ENCODE data around the gene ERCC1.

The ERCC1 gene

DNA sequence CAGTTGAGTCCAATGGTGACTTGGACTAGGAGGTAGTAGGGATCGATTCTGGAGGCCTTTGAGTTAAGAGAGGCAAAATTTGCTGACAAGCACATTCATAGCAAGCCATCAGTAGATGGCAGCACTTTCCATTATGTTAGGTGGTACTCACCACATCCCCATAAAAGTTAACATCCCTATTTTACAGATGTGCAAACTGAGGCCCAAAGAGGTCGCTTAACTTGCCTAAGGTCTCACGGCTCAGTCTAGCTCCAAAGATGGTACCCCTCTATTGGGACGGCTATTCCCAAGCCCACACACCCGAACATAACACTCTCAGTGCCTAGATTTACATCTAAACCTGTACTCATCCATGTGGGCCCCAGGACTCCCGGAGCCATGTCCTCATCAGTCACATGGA, 22.6 kb upstream of the ERCC1 start:
- H3K4me3 ChIP-seq (ENCODE audit: insufficient read depth, low read length, poor library complexity, severe bottlenecking) = no peak overlapping the region
- no peak overlapping the region for H2AFZ ChIP-seq (ENCODE audit: low read depth, low read length, severe bottlenecking)
- no peaks in the 10 kb centered on the region for H3K36me3 ChIP-seq (ENCODE audit: low read length)
- H3K27me3 ChIP-seq (ENCODE audit: low read length) = no peaks in the 10 kb centered on the region
- no peaks in the 10 kb centered on the region for H3K79me2 ChIP-seq (ENCODE audit: insufficient read depth, low read length)
- H4K20me1 ChIP-seq (ENCODE audit: low read depth, low read length) = no peaks in the 10 kb centered on the region
- H3K9me2 ChIP-seq (replicated peaks; ENCODE audit: insufficient read depth, low read length) = no peaks in the 10 kb centered on the region
- H3K9ac ChIP-seq (ENCODE audit: low read length) = no peak overlapping the region
- no peak overlapping the region for H3K27ac ChIP-seq (ENCODE audit: low read depth, low read length)
- no peak for TF ChIP-seq EZH2phosphoT487 (conservative IDR thresholded peaks at IDR 0.05; ENCODE audit: low read length)
- TF ChIP-seq, protein P1, sequence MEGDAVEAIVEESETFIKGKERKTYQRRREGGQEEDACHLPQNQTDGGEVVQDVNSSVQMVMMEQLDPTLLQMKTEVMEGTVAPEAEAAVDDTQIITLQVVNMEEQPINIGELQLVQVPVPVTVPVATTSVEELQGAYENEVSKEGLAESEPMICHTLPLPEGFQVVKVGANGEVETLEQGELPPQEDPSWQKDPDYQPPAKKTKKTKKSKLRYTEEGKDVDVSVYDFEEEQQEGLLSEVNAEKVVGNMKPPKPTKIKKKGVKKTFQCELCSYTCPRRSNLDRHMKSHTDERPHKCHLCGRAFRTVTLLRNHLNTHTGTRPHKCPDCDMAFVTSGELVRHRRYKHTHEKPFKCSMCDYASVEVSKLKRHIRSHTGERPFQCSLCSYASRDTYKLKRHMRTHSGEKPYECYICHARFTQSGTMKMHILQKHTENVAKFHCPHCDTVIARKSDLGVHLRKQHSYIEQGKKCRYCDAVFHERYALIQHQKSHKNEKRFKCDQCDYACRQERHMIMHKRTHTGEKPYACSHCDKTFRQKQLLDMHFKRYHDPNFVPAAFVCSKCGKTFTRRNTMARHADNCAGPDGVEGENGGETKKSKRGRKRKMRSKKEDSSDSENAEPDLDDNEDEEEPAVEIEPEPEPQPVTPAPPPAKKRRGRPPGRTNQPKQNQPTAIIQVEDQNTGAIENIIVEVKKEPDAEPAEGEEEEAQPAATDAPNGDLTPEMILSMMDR (IDR thresholded peaks at IDR 0.05; ENCODE audit: insufficient read depth, low read length, poor library complexity, severe bottlenecking) = peak; percentile 25
- H3K9me3 ChIP-seq (ENCODE audit: insufficient read depth, low read length) = no peaks in the 10 kb centered on the region
- H3K4me2 ChIP-seq (ENCODE audit: low read depth, low read length, poor library complexity, severe bottlenecking) = no peak overlapping the region
- H3F3A ChIP-seq (ENCODE audit: insufficient read depth) = peaks cover 8% of the 10 kb centered on the region

DNA sequence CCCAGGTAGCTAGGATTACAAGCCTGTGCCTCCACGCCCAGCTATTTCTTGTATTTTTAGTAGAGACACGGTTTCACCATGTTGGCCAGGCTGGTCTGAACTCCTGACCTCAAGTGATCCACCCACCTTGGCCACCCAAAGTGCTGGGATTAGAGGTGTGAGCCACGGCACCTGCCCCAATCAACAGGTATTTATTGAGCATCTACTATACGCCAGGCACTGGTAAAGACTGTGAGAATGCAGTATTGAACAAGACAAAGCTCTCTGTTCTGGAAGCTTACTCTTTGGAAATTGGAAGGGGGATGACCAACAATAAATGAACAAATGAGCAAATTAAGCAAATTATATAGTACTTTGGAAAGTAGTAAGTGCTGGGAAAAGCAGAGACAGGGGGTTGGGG, 21.4 kb upstream of the ERCC1 start:
- Histone ChIP-seq H3K27me3 (ENCODE audit: low read length) (no peaks in the 10 kb centered on the region), H3F3A (ENCODE audit: insufficient read depth) (peaks cover 16% of the 10 kb centered on the region), H3K36me3 (ENCODE audit: low read length) (no peaks in the 10 kb centered on the region), H3K9me3 (ENCODE audit: insufficient read depth, low read length) (no peaks in the 10 kb centered on the region), H3K4me2 (ENCODE audit: low read depth, low read length, poor library complexity, severe bottlenecking) (no peak overlapping the region), H2AFZ (ENCODE audit: low read depth, low read length, severe bottlenecking) (no peak overlapping the region), H3K27ac (ENCODE audit: low read depth, low read length) (no peak overlapping the region), H3K9ac (ENCODE audit: low read length) (no peak overlapping the region), H4K20me1 (ENCODE audit: low read depth, low read length) (no peaks in the 10 kb centered on the region), H3K4me3 (ENCODE audit: insufficient read depth, low read length, poor library complexity, severe bottlenecking) (no peak overlapping the region), H3K79me2 (ENCODE audit: insufficient read depth, low read length) (no peaks in the 10 kb centered on the region), H3K9me2 (replicated peaks; ENCODE audit: insufficient read depth, low read length) (no peaks in the 10 kb centered on the region)
- TF ChIP-seq EZH2phosphoT487 (conservative IDR thresholded peaks at IDR 0.05; ENCODE audit: low read length) = no peak
- TF ChIP-seq, protein P1 (IDR thresholded peaks at IDR 0.05; ENCODE audit: insufficient read depth, low read length, poor library complexity, severe bottlenecking) = no peak

DNA sequence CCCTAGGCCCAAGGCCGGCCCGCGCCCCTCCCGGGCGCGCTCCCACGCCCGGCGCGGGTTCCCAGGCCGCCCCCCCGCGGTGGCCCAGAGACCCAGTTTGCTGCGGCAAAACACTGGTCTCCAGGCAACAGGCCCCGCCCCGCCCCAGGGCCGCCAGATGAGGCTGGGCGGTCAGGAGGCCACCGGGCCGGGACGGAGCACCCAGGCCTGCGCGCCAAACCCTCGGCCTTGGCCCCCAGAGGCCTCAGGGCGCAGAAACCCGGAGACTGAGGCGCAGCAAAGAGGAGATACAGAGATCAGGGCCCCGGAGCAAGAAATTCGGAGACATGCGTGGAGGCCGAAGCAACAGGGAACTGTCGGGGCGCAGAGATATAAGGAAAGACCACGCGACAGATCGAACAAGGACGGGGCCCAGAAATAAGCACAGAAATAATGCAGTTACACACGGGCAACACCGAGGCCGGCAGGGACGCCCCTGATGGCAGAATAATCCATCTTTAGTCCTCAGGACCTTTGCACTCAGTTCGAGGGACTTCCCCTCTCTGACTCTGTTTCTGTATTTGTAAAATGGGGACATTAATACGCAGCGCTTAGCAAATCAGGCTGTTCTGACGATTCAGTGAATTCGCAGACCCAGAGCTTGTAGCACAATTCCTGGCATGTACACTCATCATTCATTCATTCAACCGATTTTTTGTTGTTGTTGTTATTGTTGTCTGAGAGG, 20.8 kb upstream of the ERCC1 start:
- H2AFZ ChIP-seq (ENCODE audit: low read depth, low read length, severe bottlenecking) = no peak overlapping the region
- H4K20me1 ChIP-seq (ENCODE audit: low read depth, low read length) = no peaks in the 10 kb centered on the region
- no peak overlapping the region for H3K4me3 ChIP-seq (ENCODE audit: insufficient read depth, low read length, poor library complexity, severe bottlenecking)
- H3K4me2 ChIP-seq (ENCODE audit: low read depth, low read length, poor library complexity, severe bottlenecking) = peak overlapping the region; percentile 49
- no peaks in the 10 kb centered on the region for H3K9me2 ChIP-seq (replicated peaks; ENCODE audit: insufficient read depth, low read length)
- peaks cover 20% of the 10 kb centered on the region for H3F3A ChIP-seq (ENCODE audit: insufficient read depth)
- TF ChIP-seq, protein P1 (IDR thresholded peaks at IDR 0.05; ENCODE audit: insufficient read depth, low read length, poor library complexity, severe bottlenecking) = no peak
- no peak for TF ChIP-seq EZH2phosphoT487 (conservative IDR thresholded peaks at IDR 0.05; ENCODE audit: low read length)
- no peaks in the 10 kb centered on the region for H3K79me2 ChIP-seq (ENCODE audit: insufficient read depth, low read length)
- peak overlapping the region; percentile 7; the same call in 1 of the 2 replicates for H3K9ac ChIP-seq (ENCODE audit: low read length)
- H3K36me3 ChIP-seq (ENCODE audit: low read length) = no peaks in the 10 kb centered on the region
- no peak overlapping the region for H3K27ac ChIP-seq (ENCODE audit: low read depth, low read length)
- no peaks in the 10 kb centered on the region for H3K27me3 ChIP-seq (ENCODE audit: low read length)
- no peaks in the 10 kb centered on the region for H3K9me3 ChIP-seq (ENCODE audit: insufficient read depth, low read length)
